Memory B cell (primary cell): ENCODE results near the gene ERH.

Experiments
- ATAC-seq: fragments of 150-1000 bp; cut with Tn5 transposase; 2 replicates; pipeline ENCODE4 v1.10.0; 2021; ENCODE audit warnings: low read depth, mild to moderate bottlenecking, moderate library complexity
- DNase-seq, 2 donors: peaks; one replicate each; pipeline ENCODE4 v3.0.0; 2022; ENCODE audit warnings: low spot score in 2 of 2
- H3K27ac Mint-ChIP-seq: one replicate; pipeline ENCODE4 v1.8.0; 2022; ENCODE audit warnings: mild to moderate bottlenecking, moderate library complexity, mixed read lengths
- H3K27me3 Mint-ChIP-seq: one replicate; pipeline ENCODE4 v1.8.0; 2022; ENCODE audit warnings: mixed read lengths
- H3K36me3 Mint-ChIP-seq: one replicate; pipeline ENCODE4 v1.8.0; 2022; ENCODE audit warnings: mild to moderate bottlenecking, mixed read lengths
- H3K4me1 Mint-ChIP-seq: one replicate; pipeline ENCODE4 v1.8.0; 2022; ENCODE audit warnings: mixed read lengths
- H3K4me3 Mint-ChIP-seq: one replicate; pipeline ENCODE4 v1.8.0; 2022; ENCODE audit warnings: mild to moderate bottlenecking, moderate library complexity, mixed read lengths
- H3K9me3 Mint-ChIP-seq: one replicate; pipeline ENCODE4 v1.8.0; 2022; ENCODE audit warnings: mixed read lengths

The ERH gene

GRCh38 chr14:69375182-69375581, 22.9 kb downstream of the ERH start:
- H3K27me3 Mint-ChIP-seq = no peaks in the 10 kb centered on the region
- H3K27ac Mint-ChIP-seq = no peak overlapping the region
- H3K36me3 Mint-ChIP-seq = peaks cover 40% of the 10 kb centered on the region
- H3K4me1 Mint-ChIP-seq = no peaks in the 10 kb centered on the region
- ATAC-seq (no peak), DNase-seq (no peak)
- no peak overlapping the region for H3K4me3 Mint-ChIP-seq
- peaks cover 4% of the 10 kb centered on the region for H3K9me3 Mint-ChIP-seq

- H3K4me3 Mint-ChIP-seq = no peak overlapping the region
- H3K36me3 Mint-ChIP-seq = peaks cover 38% of the 10 kb centered on the region
- no peak for DNase-seq
- no peaks in the 10 kb centered on the region for H3K27me3 Mint-ChIP-seq
- peaks cover 4% of the 10 kb centered on the region for H3K9me3 Mint-ChIP-seq
- H3K4me1 Mint-ChIP-seq = no peaks in the 10 kb centered on the region
- ATAC-seq = no peak
- no peak overlapping the region for H3K27ac Mint-ChIP-seq
These were observed 23.9 kb downstream of the ERH start for GRCh38 chr14:69374235-69374634.

GRCh38 chr14:69373104-69373503, 25.0 kb downstream of the ERH start:
- peaks cover 36% of the 10 kb centered on the region for H3K36me3 Mint-ChIP-seq
- ATAC-seq (no peak), DNase-seq (no peak)
- H3K9me3 Mint-ChIP-seq = peaks cover 4% of the 10 kb centered on the region
- no peaks in the 10 kb centered on the region for H3K27me3 Mint-ChIP-seq
- H3K27ac Mint-ChIP-seq = no peak overlapping the region
- no peak overlapping the region for H3K4me3 Mint-ChIP-seq
- H3K4me1 Mint-ChIP-seq = no peaks in the 10 kb centered on the region

DNA sequence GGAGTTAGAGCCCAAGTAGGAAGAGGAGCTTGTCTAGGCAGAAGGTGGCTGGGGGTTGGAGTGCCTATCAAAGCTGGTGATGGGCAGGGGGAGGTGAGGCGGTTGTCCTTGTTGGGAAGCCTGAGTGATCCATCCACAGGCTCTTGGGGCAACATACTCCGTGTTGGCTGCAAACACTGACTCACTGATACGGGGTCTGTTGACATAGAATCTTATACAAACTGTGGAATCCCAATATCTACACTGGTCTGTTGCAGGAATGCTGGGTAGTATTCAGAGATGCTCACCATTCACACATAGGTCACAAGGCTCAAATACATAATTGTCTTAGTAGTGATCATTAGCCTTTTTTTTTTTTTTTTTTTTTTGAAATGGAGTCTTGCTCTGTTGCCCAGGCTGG, 26.0 kb downstream of the ERH start:
- Mint-ChIP-seq H3K4me1 (no peaks in the 10 kb centered on the region), H3K27ac (no peak overlapping the region), H3K36me3 (peaks cover 33% of the 10 kb centered on the region), H3K4me3 (no peak overlapping the region), H3K9me3 (peaks cover 4% of the 10 kb centered on the region), H3K27me3 (no peaks in the 10 kb centered on the region)
- no peak for DNase-seq
- ATAC-seq = no peak

- H3K27ac Mint-ChIP-seq = no peak overlapping the region
- H3K4me1 Mint-ChIP-seq = no peaks in the 10 kb centered on the region
- ATAC-seq (no peak), DNase-seq (no peak)
- H3K4me3 Mint-ChIP-seq = no peak overlapping the region
- peaks cover 15% of the 10 kb centered on the region for H3K36me3 Mint-ChIP-seq
- H3K27me3 Mint-ChIP-seq = peaks cover 4% of the 10 kb centered on the region
- no peaks in the 10 kb centered on the region for H3K9me3 Mint-ChIP-seq
These were observed 28.0 kb downstream of the ERH start for GRCh38 chr14:69370061-69370460.

GRCh38 chr14:69368381-69368780, 29.7 kb downstream of the ERH start:
- ATAC-seq = no peak
- Mint-ChIP-seq H3K9me3 (no peaks in the 10 kb centered on the region), H3K36me3 (peaks cover 4% of the 10 kb centered on the region), H3K4me1 (no peaks in the 10 kb centered on the region), H3K4me3 (no peak overlapping the region), H3K27ac (no peak overlapping the region), H3K27me3 (peaks cover 4% of the 10 kb centered on the region)
- no peak for DNase-seq

DNA sequence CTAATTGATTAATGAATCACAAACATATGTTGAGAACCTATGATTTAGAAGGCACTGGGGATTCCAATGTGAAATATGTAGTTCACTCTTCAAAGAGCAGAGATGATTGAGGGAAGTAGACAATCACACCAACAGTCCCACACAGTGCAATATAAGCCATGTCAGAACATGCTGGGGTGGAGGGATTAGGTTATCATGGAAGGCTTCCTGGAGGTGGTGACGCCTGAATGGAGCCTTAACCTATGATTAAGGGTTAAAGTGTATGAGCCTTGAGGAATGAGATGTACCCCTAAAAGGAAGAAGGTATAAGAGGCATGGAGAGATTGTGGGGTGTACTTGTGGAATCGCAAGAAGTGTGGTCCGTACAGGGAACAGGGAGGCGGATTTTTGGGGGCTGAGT, 31.3 kb downstream of the ERH start:
- H3K9me3 Mint-ChIP-seq = no peaks in the 10 kb centered on the region
- ATAC-seq = no peak
- H3K36me3 Mint-ChIP-seq = no peaks in the 10 kb centered on the region
- H3K4me3 Mint-ChIP-seq = no peak overlapping the region
- no peaks in the 10 kb centered on the region for H3K4me1 Mint-ChIP-seq
- H3K27ac Mint-ChIP-seq = no peak overlapping the region
- no peak for DNase-seq
- H3K27me3 Mint-ChIP-seq = peaks cover 4% of the 10 kb centered on the region

GRCh38 chr14:69366069-69366468, 32.0 kb downstream of the ERH start:
- Mint-ChIP-seq H3K9me3 (no peaks in the 10 kb centered on the region), H3K4me1 (peaks cover 2% of the 10 kb centered on the region), H3K4me3 (no peak overlapping the region), H3K36me3 (no peaks in the 10 kb centered on the region), H3K27me3 (peaks cover 4% of the 10 kb centered on the region), H3K27ac (no peak overlapping the region)
- DNase-seq (no peak), ATAC-seq (no peak)

DNA sequence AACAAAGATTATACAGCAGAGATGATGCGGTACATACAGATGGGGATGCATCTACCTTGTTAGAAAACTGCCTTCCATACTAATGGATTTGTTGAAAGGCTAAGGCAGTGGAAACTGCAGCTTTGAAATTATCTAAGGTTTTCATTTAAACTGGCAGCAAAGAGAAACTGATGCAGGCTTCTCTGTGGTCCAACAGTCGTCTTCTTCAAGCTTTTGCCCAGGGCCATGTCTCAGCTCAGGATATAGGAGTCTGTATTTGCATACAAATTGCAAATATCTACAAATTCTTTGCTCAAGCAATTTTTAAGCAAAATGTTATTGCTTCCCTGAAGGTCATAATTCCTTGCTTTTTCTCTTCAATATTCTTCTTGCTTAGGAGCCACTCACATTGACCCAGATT, 33.7 kb downstream of the ERH start:
- no peak overlapping the region for H3K27ac Mint-ChIP-seq
- ATAC-seq = no peak
- H3K9me3 Mint-ChIP-seq = no peaks in the 10 kb centered on the region
- H3K4me1 Mint-ChIP-seq = peaks cover 9% of the 10 kb centered on the region
- no peaks in the 10 kb centered on the region for H3K36me3 Mint-ChIP-seq
- H3K27me3 Mint-ChIP-seq = peaks cover 4% of the 10 kb centered on the region
- H3K4me3 Mint-ChIP-seq = no peak overlapping the region
- DNase-seq = no peak

GRCh38 chr14:69363964-69364363, 34.1 kb downstream of the ERH start:
- Mint-ChIP-seq H3K9me3 (no peaks in the 10 kb centered on the region), H3K27ac (no peak overlapping the region), H3K4me3 (no peak overlapping the region), H3K36me3 (no peaks in the 10 kb centered on the region), H3K4me1 (peaks cover 10% of the 10 kb centered on the region), H3K27me3 (peaks cover 4% of the 10 kb centered on the region)
- ATAC-seq (no peak), DNase-seq (no peak)

- ATAC-seq (no peak), DNase-seq (no peak)
- no peak overlapping the region for H3K27ac Mint-ChIP-seq
- no peaks in the 10 kb centered on the region for H3K9me3 Mint-ChIP-seq
- H3K36me3 Mint-ChIP-seq = no peaks in the 10 kb centered on the region
- H3K4me1 Mint-ChIP-seq = peaks cover 14% of the 10 kb centered on the region
- H3K27me3 Mint-ChIP-seq = peaks cover 4% of the 10 kb centered on the region
- H3K4me3 Mint-ChIP-seq = no peak overlapping the region
These were observed 35.0 kb downstream of the ERH start for GRCh38 chr14:69363055-69363454.

DNA sequence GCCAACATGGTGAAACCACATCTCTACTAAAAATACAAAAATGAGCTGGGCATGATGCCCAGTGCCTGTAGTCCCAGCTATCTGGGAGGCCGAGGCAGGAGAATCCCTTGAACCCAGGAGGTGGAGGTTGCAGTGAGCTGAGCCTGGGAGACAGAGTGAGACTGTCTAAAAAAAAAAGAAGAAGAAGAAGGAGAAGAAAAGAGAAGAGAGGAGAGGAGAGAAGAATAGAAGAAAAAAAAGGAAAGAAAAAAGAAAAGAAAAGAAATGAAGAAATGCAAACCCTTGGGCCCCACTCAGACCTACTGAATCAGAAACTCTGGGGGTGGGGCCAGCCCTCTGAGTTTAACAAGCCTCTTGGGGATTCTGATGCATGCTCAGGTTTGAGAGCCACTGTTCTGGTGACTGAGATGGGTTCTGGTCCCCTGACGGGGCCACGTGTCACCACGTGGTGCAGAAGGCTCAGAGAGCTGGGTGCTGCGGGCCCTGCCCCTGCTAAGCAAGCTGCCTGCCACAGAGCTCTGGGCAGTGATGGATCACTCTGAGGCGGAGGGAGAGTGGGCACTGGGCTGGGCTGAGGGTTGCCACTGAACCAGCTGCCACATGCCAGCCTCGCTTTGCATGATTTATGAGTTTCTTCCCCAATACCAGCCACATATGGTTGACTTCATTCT, 37.5 kb downstream of the ERH start:
- no peaks in the 10 kb centered on the region for H3K36me3 Mint-ChIP-seq
- H3K4me3 Mint-ChIP-seq = no peak overlapping the region
- DNase-seq (no peak), ATAC-seq (peak; percentile 74)
- no peak overlapping the region for H3K27ac Mint-ChIP-seq
- peaks cover 16% of the 10 kb centered on the region for H3K4me1 Mint-ChIP-seq
- H3K27me3 Mint-ChIP-seq = peaks cover 3% of the 10 kb centered on the region
- no peaks in the 10 kb centered on the region for H3K9me3 Mint-ChIP-seq

DNA sequence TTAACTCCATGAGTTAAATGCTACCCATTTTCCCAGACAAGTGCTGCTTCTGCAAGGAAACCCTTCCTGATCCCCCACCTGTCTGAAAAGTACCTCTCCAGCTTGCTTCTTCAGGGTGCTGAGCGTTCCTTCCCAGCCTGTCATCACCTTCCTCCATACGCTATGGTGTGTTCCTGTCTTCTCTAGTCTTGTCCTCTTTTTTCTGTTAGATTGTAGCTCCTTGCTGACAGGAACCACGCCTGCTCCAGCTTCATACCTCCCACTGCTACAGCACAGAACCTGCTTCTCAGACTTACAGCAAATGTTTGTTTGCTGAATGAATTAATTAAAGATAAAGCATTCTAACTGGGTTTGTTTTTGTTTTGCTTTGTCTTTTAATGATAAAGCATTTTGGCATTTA, 39.1 kb downstream of the ERH start:
- peak overlapping the region; percentile 1 for H3K27ac Mint-ChIP-seq
- ATAC-seq = no peak
- peaks cover 26% of the 10 kb centered on the region for H3K4me1 Mint-ChIP-seq
- no peaks in the 10 kb centered on the region for H3K36me3 Mint-ChIP-seq
- no peaks in the 10 kb centered on the region for H3K27me3 Mint-ChIP-seq
- no peak for DNase-seq
- H3K4me3 Mint-ChIP-seq = no peak overlapping the region
- H3K9me3 Mint-ChIP-seq = no peaks in the 10 kb centered on the region

- DNase-seq (no peak), ATAC-seq (peak; percentile 28)
- Mint-ChIP-seq H3K4me3 (no peak overlapping the region), H3K9me3 (no peaks in the 10 kb centered on the region), H3K4me1 (peaks cover 29% of the 10 kb centered on the region), H3K27ac (peak overlapping the region; percentile 1), H3K27me3 (no peaks in the 10 kb centered on the region), H3K36me3 (no peaks in the 10 kb centered on the region)
These were observed 39.7 kb downstream of the ERH start for GRCh38 chr14:69358233-69358963.
